Effector CD8-positive, alpha-beta T cell (primary cell): ENCODE results near the gene C1orf198.

Experiments used
- DNase-seq: peaks from one replicate; lab custom pipeline; 2025; lab: John Stamatoyannopoulos, UW

C1orf198 gene

DNA sequence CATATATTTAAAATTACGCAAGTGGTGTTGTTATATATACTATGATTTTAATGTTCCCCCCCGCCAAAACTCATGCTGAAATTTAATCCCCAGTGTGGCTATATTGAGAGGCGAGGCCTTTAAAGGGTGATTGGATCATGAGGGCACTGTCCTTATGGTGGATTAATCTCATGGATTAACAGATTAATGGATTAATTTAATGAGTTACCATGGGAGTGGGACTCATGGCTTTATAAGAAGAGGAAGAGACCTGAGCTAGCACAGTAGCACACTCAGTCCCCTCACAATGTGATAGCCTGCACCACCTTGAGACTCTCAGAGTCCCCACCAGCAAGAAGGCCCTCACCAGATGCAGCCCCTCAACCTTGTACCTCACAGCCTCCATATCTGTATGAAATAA, 34.8 kb downstream of the C1orf198 start:
- DNase-seq: no peak

DNA sequence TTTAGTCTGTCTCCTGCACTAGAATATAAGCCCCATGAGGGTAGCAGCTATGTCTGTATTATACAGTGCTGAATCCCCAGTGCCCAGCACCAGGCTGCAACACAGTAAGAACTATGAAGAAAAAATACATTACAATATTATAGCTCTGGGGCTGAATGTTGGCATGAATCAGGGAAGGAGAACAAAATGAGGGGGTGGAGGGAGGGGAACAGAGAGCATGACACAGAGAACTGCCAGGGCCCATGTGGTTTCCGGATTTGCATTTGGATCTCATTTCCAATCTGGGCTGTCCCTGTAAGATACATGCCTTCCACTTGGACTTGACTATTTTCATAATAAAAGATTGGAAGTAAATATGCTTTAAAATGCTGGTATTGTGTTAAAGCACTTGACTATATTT, 35.8 kb downstream of the C1orf198 start:
- DNase-seq: no peak

DNA sequence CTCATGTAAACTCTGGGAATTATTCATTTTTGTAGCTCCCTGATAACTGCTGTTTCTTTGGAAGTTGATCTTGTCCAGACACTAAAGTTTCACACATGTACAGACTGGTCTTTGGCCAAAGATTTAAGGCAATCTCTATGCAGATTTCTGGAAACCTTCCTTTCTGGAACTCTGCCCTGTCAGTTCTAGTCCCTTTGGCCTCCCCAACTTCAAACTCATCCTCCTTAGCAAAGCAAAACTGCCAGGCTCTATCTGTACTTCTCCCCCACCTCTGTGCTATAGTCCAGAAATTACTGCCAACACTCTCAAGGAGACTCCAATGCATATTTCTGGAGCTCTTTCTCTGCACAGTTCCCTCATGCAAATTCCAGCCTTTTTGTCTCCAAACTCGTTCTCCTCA, 36.5 kb downstream of the C1orf198 start:
- no peak for DNase-seq

DNA sequence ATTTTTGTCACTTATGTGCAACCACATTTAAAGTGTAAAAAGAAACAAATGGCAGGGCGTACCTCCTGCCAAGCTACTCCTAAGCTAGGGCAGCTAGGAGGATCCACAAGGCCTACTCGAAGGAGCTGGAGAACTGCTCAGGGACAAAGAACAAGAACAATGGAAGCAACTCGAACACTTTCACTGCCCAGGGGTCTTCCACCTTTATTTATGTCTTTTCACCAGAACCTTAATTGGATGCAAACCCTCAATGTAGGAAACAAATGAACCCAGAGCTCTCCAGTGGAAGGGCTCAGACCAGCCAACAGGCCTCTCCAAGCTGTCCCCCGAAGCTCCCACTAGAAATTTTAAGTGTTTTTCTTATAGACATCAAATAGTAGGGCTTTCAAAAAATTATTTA, 39.9 kb downstream of the C1orf198 start:
- no peak for DNase-seq

DNA sequence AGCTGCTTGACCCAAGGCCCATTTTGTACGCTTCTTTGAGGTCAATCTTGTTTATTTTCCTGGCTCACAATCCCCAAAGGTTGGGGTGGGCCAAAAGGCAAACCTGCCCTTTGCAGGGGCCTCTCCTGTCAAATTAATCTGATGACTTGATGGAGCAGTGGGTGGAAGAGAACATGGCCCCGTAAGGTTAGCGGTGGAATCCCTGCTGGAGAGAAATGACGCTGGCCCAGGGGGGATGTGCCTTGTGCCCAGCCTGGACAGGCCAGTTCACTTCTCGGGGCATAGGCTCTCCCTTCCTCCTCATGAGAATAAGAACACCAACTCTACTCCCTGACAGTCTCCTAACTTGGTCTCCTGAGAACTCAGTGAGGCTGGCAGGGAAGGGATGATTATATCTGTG, 40.5 kb downstream of the C1orf198 start:
- no peak for DNase-seq

DNA sequence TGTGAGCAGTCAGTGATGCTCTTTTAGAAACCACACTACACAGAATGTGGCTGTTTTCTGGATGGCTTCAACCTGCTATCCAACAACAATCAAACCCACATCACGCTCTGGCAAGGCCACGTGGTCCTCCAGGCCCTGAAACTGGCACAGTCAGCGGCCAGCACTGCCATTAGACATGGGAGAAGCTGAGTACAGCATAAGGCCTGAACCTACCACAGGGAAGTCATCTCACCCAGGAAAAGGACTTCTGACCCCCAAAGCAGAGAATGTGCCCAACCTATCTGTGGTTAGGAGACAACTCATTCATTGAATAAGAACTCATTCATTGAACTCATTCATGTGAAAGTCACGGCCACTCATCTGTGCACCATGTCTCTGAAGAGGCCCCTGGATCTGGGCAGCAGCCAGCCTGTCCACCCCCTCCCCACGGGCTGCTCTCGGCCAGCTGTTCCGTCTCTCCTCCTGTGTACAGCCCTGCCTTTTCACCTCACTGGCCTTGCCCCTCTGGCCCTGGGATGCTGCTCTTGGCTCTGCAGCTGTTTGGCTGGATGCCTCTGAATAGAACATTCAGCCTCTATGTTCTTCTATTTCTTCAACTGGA, 41.1 kb downstream of the C1orf198 start:
- no peak for DNase-seq

DNA sequence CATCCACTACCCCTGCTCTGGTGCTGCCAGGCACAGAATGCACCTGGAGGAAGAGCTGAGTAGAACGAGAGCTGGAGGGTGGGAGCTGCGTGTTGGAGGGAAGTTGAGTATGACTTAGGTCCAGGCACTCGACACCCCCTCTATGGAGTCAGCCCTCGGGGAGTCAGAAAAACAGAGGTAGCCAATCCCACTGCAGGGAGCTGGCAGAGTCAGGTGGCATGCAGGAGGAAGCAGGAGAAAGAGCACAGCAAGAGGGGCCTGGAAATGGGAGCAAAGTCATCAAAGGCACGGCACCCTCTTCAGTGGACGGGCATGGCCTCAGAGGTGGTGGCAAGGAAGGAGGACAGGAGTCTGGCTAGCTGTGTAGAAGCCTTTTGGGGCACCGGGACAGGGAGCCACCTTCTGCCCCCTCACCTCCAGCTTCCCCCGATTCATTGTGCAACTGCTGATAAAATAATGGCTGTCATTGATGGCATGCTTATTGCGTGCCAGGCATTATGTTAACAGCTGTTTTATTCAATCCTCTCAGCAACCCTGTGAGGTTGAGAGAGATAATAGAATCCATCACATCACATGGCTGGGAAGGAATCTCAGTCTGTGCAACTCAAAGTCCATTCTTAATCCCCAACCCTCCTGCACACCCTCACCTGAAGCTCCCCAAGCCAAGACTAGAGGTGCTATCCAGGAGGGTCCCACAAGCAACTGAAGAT, 42.0 kb downstream of the C1orf198 start:
- DNase-seq: no peak

DNA sequence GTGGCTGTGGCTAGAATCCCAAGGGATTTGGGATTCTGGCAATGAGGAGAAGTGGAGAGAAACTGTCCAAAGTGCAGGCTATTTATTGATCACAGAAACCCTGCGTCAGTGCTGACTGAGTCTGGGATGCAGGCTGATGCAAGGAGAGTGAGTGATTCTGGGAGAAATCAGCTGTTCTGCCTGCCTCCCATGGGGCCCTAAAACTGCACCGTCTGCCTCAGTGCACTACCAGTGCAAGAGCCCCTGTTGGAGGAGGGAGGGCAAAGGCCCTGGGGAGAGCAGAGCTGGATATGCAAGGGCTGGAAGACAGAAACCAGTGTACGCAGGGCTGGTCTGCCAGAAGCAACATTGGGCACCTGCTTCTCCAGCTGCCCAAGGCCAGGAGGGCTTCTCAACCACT, 42.6 kb downstream of the C1orf198 start:
- DNase-seq: no peak

DNA sequence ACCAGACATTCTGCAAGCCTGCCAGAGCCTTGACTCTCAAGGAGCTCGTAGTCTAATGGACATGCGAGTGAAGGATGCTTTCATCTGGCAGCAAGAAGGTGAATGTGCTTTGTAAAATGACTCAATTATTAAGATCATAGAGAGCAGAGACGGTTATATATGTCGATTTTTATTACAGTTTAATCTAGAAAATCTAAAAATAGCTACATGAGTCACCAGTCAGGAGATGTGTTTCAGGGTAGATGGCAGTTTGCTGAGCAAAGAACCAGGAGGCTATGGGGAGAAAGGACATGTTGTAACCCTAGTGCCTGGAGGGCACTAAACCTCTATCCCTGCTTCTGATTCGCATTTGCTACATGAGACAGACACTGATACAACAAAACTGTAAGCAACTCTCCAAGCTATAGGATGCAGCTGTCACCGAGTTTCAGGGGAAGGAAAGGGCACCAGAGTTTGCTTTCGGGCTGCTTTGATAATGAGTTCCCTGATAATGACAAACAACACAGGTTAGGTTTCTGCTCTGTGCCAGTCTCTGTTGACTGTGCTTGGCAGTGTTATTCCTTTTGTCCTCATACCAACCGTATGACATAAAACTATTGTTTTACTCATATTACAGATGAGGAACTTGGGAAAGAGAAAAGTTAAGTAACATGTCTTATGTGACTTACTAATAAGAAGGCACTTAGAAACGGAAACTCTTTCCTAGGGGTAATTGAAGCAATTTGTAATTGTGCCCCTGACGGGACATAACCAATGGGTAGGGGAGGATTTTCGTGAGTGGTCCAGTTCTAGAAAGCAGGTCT, 43.2 kb downstream of the C1orf198 start:
- DNase-seq: no peak

DNA sequence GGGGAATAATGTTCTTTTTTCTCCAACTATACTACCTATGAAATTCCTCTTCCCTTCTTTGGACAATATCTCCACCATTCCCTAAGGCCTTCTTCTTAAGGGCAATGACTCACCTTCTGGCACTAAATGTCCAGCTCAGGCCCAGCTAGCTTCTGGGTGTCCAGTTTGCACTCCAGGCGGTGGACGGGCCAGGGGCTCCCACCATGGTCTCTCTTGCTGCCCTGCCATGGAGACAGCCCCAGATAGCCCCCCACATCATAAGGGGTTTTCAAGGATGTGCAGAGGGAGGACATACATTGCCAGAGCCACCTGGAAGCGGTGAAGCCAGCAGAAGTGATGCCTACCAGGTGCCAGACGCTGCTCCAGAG, 43.8 kb downstream of the C1orf198 start:
- DNase-seq: no peak

DNA sequence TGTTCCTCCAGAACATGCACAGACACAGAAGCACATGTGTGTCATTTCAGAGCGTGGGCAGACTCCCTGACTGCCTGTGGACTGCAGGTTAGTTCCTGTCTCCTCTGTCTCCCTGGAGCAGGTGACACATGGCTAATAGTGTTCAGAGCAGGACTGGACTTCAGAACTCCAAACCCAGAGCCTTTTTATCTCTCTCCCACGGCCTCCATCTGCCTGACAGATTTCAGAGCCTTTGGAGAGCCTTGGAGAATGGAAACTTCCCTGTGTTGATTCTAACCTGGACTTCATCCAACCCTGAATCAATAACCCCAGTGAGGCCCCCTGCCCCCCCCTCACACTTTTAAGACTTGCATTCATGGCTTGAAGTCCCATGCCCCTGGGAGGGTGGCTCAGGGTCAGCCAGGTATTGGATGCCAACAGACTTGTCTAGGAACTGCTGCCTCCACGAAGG, 44.4 kb downstream of the C1orf198 start:
- no peak for DNase-seq

DNA sequence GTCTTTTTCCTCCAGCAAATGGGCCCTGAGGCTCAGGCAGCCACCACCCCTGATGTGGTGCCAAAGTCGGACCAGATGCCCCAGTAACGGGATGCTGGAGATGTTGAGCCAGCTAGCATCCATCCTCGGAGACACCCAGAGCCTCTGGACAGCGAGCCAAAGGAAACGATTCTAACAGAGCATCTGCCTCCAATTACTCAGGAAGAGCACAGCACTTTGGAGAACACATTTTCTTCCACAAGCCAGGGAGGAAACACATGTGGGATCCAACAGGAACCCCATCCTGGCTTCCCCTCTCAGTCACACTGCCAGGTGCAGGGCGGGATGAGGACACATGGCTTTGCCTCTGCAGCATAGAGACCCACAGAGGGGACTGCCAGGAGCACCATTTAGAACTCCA, 44.9 kb downstream of the C1orf198 start:
- no peak for DNase-seq

DNA sequence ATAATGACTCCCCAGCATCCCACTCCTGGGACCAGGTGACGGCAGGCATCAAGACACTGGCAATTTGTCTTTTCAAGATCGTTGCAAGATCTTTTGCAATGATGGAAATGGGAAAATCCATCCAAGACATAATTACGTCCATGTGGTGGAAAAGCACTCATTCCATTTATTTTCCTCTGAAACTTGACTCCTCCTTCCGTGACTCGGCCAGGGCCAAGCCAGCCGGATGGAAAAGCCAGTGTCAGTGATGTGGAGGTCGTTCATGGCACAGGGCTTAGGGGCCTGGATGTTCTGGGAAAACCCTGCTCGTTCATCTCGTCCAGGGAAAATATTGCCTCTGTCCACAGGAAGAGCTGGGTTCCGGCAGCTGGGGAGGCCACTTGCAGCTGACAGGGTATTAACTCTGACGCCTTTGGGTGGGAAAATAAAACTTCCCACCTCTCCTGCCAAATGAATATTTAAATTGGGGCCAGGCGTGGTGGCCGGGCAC, 46.2 kb downstream of the C1orf198 start:
- DNase-seq: no peak

DNA sequence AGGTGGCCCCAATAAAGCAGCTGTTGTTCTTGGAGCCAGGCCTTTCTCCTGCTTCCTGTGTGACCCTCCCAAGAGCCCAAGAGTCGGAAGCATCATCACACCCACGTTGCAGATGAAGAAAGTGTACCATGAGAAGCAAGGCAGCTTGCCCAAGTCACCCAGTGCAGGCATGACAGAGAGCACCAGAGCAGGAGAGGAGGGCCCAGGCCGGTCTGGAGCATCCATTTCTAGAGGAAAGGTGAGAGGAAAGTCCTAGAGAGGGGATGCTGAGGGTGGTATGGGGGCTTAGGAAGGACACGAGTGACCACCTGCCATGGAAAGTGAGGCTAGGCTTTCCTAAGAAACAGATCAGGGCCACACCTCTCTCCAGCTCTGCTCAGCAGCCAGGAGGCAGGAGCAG, 47.0 kb downstream of the C1orf198 start:
- DNase-seq: no peak

DNA sequence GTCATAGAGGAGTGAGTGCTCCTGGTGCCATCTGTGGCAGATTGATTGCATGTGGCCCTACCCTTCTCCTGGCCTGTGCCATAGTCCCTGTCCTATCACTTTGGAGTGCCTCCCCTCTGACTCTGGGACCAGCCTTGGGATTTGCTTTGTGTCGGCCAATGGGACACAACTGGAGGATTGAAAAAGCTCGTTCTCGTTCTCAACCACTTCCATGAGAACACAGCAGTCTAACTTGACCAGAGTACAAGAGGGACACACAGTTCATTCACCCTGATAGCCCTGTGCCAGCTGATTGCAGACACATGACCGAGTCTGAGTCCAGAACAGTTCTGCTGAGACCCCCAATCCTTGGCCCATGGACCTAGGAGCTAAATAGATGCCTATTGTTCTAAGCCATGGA, 47.8 kb downstream of the C1orf198 start:
- DNase-seq: no peak

DNA sequence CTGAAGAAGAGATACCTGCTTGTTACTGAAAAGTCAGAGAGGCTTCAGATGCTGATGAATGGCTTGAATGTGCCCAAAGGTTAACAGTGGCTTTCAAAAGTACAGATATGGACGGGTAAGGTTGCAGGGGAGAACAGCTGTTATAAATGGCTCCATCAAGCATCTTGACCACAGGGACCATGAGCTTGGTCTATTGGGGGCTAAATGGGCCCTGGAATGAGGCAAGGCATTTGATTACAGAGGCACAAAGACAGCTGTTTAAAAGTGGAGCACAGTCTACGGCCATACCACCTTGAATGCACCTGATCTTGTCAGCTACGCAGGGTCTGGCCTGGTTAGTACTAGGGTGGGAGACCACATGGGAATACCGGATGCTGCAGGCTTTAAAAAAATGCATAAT, 48.3 kb downstream of the C1orf198 start:
- DNase-seq: no peak

DNA sequence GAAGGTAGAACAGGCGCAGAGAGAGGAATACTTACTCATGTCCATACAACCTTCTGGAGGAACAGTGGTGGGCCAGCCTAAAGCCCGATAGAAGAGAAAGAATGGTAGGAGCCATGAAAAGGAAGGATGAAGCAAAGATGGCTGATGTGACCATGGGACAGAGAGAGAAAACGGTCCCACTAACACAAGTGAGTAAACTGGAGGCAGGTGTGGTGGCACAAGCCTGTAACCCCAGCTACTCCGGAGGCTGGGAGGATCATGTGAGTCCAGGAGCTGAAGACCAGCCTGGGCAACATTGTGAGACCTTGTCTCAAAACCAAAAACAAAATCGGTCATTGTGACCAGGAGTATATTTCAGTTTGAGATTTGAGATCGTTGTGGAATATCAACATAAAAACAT, 49.4 kb downstream of the C1orf198 start:
- DNase-seq: no peak

DNA sequence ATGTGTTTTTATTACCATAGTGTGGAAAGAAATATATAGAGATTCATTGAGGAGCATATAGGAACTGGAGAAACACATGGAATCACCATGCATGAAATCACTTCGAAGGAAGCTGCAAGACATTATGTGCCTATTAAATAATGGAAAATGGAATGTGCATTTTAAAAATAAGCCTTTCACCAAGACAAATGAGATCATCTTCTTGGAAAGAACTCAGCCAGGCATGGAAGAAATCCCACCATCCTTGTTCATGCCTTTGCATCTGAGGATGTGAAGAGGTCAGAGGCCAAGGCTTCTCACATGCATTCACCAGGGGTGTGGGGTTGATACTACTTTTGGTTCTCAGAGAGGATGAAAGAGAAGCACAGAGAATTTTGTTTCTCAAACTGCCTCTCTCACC, 50.0 kb downstream of the C1orf198 start:
- DNase-seq: no peak

DNA sequence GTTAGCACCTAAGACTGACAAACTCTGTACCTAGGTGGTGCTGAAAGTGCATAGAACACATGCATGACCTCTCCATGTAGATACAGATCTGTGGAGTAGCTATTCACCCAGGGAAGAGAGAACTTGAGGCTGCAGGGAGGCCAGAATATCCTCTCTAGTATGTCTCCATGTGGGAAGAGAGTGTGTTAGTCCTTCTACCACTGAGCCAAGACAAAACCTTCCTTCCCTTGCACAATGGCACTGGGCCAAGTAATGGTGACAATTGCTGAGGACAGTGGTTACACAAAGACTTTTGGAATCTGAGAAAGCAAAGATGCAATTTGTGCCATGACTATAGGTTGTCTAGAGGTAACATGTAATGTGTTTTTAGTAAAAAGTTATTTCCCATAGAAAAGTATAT, 52.3 kb downstream of the C1orf198 start:
- DNase-seq: no peak

DNA sequence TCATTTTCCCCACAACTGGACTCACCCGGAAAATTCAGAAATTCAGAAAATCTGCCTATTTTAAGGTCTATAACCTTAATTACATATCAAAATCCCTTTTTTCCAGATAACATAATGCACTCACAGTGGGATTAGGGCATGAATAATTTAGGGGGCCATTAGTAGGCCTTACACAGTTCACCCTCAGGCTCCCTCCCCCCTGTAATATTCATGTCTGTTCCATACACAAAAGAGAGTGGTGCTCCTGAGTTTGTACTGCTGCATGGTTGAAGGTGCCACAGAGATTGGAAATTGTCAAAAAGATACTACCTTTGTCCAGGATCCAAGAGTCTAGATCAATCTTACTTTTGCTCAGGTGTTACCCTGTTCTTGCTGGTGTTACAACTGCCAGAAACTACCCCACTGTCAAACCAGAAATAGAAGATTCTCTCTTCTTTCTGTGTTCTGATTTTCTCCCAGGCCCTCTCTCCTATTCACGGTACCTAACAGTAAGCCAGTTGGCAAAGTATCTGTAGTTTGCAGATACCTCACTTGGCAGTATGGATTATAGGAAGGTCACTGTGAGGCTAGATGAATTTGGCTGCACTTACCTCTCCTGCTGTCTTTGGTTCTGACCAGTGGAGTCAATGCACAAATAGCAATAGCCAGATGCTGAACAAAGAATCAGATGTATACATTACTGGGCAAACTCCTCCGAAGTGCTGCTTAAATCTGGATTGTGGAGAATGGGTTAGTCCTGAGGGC, 53.2 kb downstream of the C1orf198 start:
- no peak for DNase-seq

DNA sequence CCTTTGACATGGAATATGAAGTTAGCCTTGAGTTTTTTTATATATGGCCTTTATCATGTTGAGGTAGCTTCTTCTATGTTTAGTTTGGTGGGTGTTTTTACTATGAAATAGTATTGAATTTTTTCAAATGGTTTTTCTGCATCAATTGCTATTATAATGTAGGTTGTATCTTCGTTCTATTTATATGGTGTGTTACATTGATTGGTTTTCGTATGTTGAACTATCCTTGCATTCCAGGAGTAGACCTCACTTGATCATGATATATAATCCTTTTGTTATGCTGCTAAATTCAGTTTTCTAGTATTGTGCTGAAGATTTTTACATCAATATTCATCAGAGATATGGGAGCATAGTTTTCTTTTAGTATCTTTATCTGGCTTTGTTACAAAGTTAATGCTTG, 55.8 kb downstream of the C1orf198 start:
- no peak for DNase-seq

DNA sequence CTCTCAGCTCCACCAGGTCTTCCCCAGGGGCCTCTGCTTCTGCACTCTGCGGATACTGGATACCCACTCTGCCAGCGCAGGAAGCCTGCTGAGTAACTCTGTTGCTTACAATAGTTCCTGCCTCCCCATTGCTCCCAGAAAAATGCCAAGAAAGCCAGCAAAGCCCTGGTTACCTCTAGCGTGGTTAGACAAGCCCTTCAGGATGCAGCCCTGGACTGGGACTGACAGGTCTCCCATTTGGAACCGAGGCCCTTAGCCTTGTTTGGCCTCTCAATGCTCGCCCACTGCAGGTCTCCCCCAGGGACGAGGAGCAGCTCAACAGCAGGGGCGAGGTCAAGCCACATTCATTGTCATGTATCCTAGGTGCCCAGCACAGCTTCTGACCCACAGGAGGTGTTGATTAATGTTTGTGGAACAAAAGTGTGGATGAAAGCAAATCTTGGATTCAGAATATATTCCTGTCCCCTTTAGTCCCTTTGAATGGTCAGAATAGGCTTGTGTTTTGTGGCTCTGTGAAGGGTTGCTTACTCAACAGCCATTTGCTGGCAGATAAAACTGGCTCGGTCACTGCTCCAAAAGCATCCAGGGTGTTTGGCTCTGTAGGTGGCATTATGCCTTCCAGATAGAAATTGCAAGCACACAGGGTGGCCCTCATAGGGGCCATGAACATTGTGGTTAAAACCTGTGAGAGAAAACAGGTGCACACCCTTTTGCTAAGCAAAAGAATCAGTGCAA, 58.9 kb downstream of the C1orf198 start:
- DNase-seq: no peak
